Ascending aorta (tissue), 2 donors: ENCODE measurements around the gene NOTCH1. TPM values are rescaled to one million over a fixed set of nuclear protein-coding genes. Genes with fewer than 3 reads are reported as not detected.

Experiments
- DNase-seq, 2 donors: peaks; one replicate each; pipeline ENCODE4 v3.0.0-alpha.2; 2019; ENCODE audit warnings: low spot score in 2 of 2
- H3K27ac ChIP-seq, 2 donors: fragments of 200-600 bp; sonication (generic); one replicate each; pipeline ENCODE4 v1.5.1; 2016 to 2017; ENCODE audit warnings: mild to moderate bottlenecking in 1 of 2
- H3K27me3 ChIP-seq: fragments of 200-600 bp; sonication (generic); one replicate; pipeline ENCODE4 v1.5.1; 2017
- H3K36me3 ChIP-seq, 2 donors: fragments of 200-600 bp; sonication (generic); one replicate each; pipeline ENCODE4 v1.5.1; 2016
- H3K4me1 ChIP-seq, 2 donors: fragments of 200-600 bp; sonication (generic); one replicate each; pipeline ENCODE4 v1.5.1; 2016 to 2017; ENCODE audit warnings: mild to moderate bottlenecking in 1 of 2
- H3K4me3 ChIP-seq, 2 donors: fragments of 200-600 bp; sonication (generic); one replicate each; pipeline ENCODE4 v1.5.1; 2016 to 2017; ENCODE audit warnings: mild to moderate bottlenecking in 1 of 2
- H3K9me3 ChIP-seq, 2 donors: fragments of 200-600 bp; sonication (generic); one replicate each; pipeline ENCODE4 v1.5.1; 2016
- intact Hi-C: fragments of 100-400 bp; cut with DNase I; formaldehyde crosslinking; loops from one replicate; pipeline ENCODE4 v1.15.1; 2023
- total RNA-seq: library from RNA; depleted of rRNA; stranded (reverse); fragments of >200 nt; gene quantifications from one replicate; pipeline ENCODE4 v1.1.0, GENCODE V29; 2016
- TF ChIP-seq, protein P1 (sequence below), 3 experiments: fragments of 200-600 bp in 2 of 3; fragments of 450-650 bp in 1 of 3; sonication (generic) in 2 of 3; IDR thresholded peaks; one replicate each; pipeline ENCODE4 v1.5.1; 2016 to 2019; ENCODE audit warnings: antibody characterized with exemption in 3 of 3, mild to moderate bottlenecking in 1 of 3, moderate library complexity in 1 of 3

Gene NOTCH1
- total RNA-seq, 1 donor from 2014 or later, result 120 TPM

DNA sequence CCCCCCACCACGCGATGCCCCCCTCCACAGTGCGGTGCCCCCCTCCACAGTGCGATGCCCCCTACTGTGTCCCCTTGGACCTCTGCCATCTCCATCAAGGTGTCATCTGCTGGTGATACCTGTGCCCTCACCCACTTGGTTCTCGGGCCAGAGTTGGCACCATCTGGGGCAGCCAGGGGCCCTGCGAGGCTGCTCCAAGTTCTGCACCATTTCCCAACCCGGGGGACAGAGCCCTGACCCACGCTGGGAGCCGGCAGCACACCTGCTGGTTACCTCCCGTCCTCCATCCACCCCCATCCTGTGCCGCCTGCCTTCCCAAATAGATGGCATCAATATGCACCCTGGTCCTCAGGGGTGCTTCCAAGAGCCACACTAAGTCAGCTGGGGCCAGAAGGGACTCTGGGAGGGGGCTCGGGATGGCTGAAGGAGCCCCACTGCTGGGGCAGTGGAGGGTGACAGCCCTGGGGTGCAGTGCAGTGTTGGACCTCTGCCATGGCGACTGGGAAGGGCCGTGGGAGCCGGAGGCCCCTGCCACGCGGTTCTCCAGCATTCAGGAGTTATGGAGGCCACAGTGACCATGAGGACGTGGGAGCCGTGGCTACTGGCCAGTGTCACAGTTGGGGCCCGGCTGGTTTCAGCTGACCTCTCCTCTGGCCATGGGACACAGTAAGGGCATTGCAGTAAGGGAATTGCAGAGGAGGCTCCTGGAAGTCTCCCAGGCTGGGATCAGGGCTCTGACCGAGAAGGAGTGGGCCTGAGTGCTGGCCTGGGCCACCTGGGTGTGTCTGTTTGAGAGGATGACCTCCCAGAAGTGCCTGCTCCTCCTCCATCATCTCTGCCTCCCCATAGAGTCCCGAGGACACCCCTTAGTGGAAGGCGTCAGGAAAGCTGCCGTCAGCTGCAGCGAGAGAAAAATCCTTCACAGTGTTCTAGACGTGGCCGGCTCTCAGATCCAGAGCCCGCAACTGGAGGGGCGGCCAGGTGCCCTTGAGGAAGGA lies 44.2 kb upstream of the NOTCH1 start:
- no peak overlapping the region for H3K4me3 ChIP-seq
- no peaks in the 10 kb centered on the region for H3K9me3 ChIP-seq
- H3K36me3 ChIP-seq, result no peaks in the 10 kb centered on the region
- peaks cover 0 to 8% of the 10 kb centered on the region in 2 donors for H3K4me1 ChIP-seq
- no peak overlapping the region for H3K27ac ChIP-seq
- TF ChIP-seq, protein P1, sequence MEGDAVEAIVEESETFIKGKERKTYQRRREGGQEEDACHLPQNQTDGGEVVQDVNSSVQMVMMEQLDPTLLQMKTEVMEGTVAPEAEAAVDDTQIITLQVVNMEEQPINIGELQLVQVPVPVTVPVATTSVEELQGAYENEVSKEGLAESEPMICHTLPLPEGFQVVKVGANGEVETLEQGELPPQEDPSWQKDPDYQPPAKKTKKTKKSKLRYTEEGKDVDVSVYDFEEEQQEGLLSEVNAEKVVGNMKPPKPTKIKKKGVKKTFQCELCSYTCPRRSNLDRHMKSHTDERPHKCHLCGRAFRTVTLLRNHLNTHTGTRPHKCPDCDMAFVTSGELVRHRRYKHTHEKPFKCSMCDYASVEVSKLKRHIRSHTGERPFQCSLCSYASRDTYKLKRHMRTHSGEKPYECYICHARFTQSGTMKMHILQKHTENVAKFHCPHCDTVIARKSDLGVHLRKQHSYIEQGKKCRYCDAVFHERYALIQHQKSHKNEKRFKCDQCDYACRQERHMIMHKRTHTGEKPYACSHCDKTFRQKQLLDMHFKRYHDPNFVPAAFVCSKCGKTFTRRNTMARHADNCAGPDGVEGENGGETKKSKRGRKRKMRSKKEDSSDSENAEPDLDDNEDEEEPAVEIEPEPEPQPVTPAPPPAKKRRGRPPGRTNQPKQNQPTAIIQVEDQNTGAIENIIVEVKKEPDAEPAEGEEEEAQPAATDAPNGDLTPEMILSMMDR (IDR thresholded peaks at IDR 0.05), result no peak
- no peaks in the 10 kb centered on the region for H3K27me3 ChIP-seq
- intact Hi-C loops, result no loop called here
- DNase-seq, result no peak

DNA sequence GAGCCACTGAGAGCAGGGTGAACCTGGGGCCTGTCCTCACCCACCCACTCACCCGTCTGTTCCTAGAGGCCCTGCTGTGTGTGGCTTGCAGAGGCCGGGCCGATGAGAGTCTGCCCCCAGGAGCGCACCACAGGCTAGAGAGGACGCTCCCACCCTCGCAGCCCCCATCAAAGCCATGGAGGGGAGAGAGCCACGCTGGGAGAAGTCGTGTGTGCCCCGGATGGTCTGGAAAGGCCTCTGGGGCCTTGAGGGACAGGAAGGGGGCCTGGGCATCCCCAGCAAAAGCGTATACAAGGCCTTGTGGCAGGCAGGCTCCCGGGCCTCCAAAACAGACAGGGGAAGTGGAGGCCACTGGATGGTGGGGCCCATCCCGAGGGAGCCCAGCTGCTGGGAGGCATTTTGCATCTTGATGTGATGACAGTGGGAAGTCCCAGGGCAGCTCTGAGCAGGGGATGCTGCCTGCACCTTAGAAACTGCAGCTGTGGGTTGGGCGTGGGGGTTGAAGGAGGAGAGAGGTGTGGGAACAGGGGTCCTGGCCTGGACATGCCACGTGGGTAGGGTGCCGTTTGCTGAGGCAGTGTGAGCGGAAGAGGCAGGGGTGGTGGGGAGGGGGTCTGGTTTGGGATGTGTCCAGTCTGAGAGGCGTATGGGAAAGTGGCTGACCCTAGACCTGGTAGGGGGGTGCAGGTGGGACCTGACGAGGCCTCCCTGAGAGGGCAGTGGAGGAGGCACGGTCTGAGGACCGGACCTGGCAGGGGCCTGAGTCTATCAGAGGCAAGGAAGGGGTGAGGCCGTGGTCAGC lies 43.0 kb upstream of the NOTCH1 start:
- intact Hi-C loops, result no loop called here
- no peaks in the 10 kb centered on the region for H3K9me3 ChIP-seq
- peaks cover 0 to 8% of the 10 kb centered on the region in 2 donors for H3K4me1 ChIP-seq
- no peaks in the 10 kb centered on the region for H3K27me3 ChIP-seq
- no peak overlapping the region for H3K27ac ChIP-seq
- TF ChIP-seq, protein P1 (IDR thresholded peaks at IDR 0.05), result no peak
- DNase-seq, result no peak
- no peaks in the 10 kb centered on the region for H3K36me3 ChIP-seq
- H3K4me3 ChIP-seq, result no peak overlapping the region

DNA sequence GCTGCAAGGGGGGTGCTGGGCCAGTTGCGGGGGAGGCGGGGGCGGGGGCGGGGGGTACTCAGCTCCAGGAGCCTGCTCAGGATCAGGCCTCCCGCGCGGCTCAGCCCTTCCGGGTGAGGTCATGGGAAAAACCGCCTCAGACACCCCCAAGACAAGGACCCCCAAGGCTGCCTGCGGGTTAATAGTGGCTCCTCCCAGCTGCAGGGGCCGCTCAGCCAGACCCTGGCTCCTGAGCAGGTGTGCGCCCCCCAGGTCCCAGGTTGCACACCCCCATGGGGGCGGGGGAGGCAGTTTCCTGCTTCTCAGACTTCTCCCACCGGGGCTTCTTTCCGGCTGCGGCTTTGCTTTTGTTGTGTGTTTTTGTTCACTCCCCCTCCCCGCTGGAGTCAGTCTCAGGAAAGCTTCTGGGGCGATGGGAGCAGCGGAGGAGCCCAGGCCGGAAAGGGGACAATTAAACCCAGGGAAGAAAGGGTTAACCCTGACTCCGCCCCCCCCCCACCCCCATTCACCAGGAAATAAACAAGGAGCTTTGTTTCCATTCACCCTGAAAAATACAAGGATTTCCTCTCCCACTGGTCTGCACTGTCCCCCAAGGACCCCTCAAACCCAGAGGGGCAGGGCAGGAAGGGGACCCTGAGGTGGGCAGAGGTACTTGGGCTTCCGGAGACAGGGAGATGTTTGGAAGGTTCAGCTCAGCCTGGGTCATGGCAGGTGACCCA lies 42.3 kb upstream of the NOTCH1 start:
- no peaks in the 10 kb centered on the region for H3K36me3 ChIP-seq
- H3K4me3 ChIP-seq, result no peak overlapping the region
- TF ChIP-seq, protein P1 (IDR thresholded peaks at IDR 0.05), result no peak
- H3K27me3 ChIP-seq, result no peaks in the 10 kb centered on the region
- intact Hi-C loops, result no loop called here
- no peaks in the 10 kb centered on the region for H3K9me3 ChIP-seq
- DNase-seq, result no peak
- H3K4me1 ChIP-seq, result peaks cover 0 to 8% of the 10 kb centered on the region in 2 donors
- H3K27ac ChIP-seq, result no peak overlapping the region

DNA sequence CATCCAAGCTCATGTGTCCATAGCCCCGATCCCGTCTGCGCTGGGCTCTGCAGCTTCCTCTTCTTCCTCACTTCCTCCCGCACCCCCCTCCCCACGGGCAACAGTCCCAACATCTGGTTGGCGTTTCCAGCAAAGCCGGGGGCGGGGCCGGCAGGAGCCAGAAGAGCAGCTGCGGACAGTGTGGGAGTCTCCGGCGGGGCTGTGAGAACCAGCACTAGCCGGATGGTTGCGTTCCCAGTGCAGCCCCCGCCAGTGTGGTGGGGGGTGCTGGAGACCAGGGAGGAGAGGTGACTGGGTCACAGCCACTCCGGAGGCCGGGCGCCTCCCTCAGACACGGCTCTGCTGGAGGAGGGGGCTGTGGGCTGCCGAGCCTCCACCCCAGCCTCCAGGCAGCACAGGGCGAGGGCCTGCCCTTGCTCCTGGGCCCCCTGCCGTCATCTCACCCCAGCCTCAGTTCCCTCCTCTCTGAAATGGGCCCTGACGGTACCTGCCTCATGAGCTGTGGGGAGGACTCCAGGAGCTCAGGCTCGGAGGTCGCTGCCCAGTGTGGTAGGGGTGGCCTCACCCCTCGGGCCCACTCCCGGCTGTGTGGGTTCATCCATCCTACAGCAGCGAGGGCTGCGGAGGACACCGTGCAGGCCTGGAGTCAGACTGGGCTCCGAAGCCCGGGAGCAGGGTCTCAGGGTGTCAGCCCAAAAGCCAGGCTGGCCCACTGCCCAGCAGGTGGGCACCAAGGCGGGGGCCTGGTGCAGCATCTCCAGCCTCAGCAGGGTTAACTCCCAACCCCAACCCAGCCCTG lies 41.5 kb upstream of the NOTCH1 start:
- no peak overlapping the region for H3K27ac ChIP-seq
- H3K4me1 ChIP-seq, result peaks cover 0 to 8% of the 10 kb centered on the region in 2 donors
- no peaks in the 10 kb centered on the region for H3K27me3 ChIP-seq
- intact Hi-C loops, result no loop called here
- DNase-seq, result no peak
- TF ChIP-seq, protein P1 (IDR thresholded peaks at IDR 0.05), result no peak
- no peaks in the 10 kb centered on the region for H3K36me3 ChIP-seq
- no peak overlapping the region for H3K4me3 ChIP-seq
- no peaks in the 10 kb centered on the region for H3K9me3 ChIP-seq
